Measurements from ENCODE around the gene SGCG. TPM values are rescaled to one million over a fixed set of nuclear protein-coding genes. Genes with fewer than 3 reads are reported as not detected.

Gene SGCG
- polyA plus RNA-seq, 1 donor from 2014 or later: not detected

DNA sequence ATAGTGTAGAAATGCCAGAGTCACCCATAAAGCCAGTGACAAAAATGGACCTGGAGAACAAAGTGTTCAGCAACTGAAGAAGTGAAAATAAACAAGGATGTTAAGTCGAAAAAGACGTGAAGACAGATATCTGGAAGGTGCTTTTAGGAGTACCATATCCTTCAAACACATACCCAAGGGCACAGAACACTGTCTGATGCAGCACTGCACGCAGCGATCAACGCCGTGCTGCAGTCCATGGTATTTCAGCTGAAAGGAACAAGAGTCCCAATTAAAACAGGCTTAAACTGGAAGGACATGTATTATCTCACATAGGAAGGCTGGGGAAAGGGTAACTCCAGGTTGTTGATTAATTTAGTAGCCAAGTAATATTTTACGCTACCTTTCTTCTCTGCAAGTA is 108.2 kb downstream of the SGCG start:
- Histone ChIP-seq H4K20me1 (ENCODE audit: insufficient read depth) (no peaks in the 10 kb centered on the region), H3F3A (ENCODE audit: insufficient read depth, low read length, poor library complexity, severe bottlenecking) (no peaks in the 10 kb centered on the region), H3K9me3 (ENCODE audit: low read length) (no peaks in the 10 kb centered on the region), H3K4me2 (ENCODE audit: low read length) (no peak overlapping the region), H2AFZ (ENCODE audit: low read depth, low read length) (no peak overlapping the region), H3K27me3 (ENCODE audit: insufficient read depth, low read depth, low read length) (no peaks in the 10 kb centered on the region), H3K9ac (ENCODE audit: low read length) (no peak overlapping the region), H3K9me2 (ENCODE audit: insufficient read depth, low read length) (no peaks in the 10 kb centered on the region), H3K4me3 (ENCODE audit: low read length) (no peak overlapping the region), H3K79me2 (replicated peaks; ENCODE audit: insufficient read depth, low read length) (no peaks in the 10 kb centered on the region), H3K27ac (ENCODE audit: low read length) (no peak overlapping the region), H3K36me3 (ENCODE audit: insufficient read depth, low read length) (no peaks in the 10 kb centered on the region)
- TF ChIP-seq SMC3 (conservative IDR thresholded peaks at IDR 0.05; ENCODE audit: poor library complexity): no peak

DNA sequence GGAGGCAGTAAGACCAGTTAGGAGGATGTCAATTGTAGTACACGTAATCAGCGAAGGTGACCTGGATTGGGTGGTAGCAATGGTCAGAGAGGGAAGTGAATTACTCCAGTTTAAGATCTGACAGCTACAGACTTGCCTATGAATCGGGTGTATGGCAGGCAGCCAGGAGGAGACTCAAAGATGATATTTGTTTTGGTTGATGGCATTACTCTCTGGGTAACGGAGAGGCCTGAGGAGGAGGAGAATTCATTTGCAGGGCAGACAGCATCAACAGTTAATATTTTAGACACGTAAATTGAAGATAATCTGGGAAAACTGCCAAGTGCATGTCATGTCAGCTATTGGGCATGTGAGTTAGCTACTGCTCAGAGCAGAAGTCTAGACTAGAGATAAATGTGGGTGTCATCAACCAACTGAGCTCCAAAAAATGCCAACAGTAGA is 109.2 kb downstream of the SGCG start:
- Histone ChIP-seq H3K79me2 (replicated peaks; ENCODE audit: insufficient read depth, low read length) (no peaks in the 10 kb centered on the region), H3F3A (ENCODE audit: insufficient read depth, low read length, poor library complexity, severe bottlenecking) (no peaks in the 10 kb centered on the region), H3K27me3 (ENCODE audit: insufficient read depth, low read depth, low read length) (no peaks in the 10 kb centered on the region), H3K9me3 (ENCODE audit: low read length) (no peaks in the 10 kb centered on the region), H3K4me2 (ENCODE audit: low read length) (no peak overlapping the region), H4K20me1 (ENCODE audit: insufficient read depth) (no peaks in the 10 kb centered on the region), H3K9ac (ENCODE audit: low read length) (no peak overlapping the region), H2AFZ (ENCODE audit: low read depth, low read length) (no peak overlapping the region), H3K36me3 (ENCODE audit: insufficient read depth, low read length) (no peaks in the 10 kb centered on the region), H3K4me3 (ENCODE audit: low read length) (no peak overlapping the region), H3K9me2 (ENCODE audit: insufficient read depth, low read length) (no peaks in the 10 kb centered on the region), H3K27ac (ENCODE audit: low read length) (no peak overlapping the region)
- TF ChIP-seq, protein P1, sequence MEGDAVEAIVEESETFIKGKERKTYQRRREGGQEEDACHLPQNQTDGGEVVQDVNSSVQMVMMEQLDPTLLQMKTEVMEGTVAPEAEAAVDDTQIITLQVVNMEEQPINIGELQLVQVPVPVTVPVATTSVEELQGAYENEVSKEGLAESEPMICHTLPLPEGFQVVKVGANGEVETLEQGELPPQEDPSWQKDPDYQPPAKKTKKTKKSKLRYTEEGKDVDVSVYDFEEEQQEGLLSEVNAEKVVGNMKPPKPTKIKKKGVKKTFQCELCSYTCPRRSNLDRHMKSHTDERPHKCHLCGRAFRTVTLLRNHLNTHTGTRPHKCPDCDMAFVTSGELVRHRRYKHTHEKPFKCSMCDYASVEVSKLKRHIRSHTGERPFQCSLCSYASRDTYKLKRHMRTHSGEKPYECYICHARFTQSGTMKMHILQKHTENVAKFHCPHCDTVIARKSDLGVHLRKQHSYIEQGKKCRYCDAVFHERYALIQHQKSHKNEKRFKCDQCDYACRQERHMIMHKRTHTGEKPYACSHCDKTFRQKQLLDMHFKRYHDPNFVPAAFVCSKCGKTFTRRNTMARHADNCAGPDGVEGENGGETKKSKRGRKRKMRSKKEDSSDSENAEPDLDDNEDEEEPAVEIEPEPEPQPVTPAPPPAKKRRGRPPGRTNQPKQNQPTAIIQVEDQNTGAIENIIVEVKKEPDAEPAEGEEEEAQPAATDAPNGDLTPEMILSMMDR (IDR thresholded peaks at IDR 0.05; ENCODE audit: poor library complexity, severe bottlenecking): no peak
- TF ChIP-seq EP300 (conservative IDR thresholded peaks at IDR 0.05; ENCODE audit: poor library complexity, severe bottlenecking): no peak
- no peak for TF ChIP-seq TAF1 (IDR thresholded peaks at IDR 0.05; ENCODE audit: low read depth)
- no peak for TF ChIP-seq SMC3 (conservative IDR thresholded peaks at IDR 0.05; ENCODE audit: poor library complexity)
- TF ChIP-seq EZH2 (IDR thresholded peaks at IDR 0.05; ENCODE audit: borderline replicate concordance, insufficient read depth, low read length, poor library complexity, severe bottlenecking): no peak
- TF ChIP-seq RAD21 (conservative IDR thresholded peaks at IDR 0.05): no peak
- TF ChIP-seq POLR2AphosphoS5 (IDR thresholded peaks at IDR 0.05): no peak
- no peak for TF ChIP-seq MXI1 (conservative IDR thresholded peaks at IDR 0.05; ENCODE audit: poor library complexity, severe bottlenecking)
- TF ChIP-seq, protein P2, sequence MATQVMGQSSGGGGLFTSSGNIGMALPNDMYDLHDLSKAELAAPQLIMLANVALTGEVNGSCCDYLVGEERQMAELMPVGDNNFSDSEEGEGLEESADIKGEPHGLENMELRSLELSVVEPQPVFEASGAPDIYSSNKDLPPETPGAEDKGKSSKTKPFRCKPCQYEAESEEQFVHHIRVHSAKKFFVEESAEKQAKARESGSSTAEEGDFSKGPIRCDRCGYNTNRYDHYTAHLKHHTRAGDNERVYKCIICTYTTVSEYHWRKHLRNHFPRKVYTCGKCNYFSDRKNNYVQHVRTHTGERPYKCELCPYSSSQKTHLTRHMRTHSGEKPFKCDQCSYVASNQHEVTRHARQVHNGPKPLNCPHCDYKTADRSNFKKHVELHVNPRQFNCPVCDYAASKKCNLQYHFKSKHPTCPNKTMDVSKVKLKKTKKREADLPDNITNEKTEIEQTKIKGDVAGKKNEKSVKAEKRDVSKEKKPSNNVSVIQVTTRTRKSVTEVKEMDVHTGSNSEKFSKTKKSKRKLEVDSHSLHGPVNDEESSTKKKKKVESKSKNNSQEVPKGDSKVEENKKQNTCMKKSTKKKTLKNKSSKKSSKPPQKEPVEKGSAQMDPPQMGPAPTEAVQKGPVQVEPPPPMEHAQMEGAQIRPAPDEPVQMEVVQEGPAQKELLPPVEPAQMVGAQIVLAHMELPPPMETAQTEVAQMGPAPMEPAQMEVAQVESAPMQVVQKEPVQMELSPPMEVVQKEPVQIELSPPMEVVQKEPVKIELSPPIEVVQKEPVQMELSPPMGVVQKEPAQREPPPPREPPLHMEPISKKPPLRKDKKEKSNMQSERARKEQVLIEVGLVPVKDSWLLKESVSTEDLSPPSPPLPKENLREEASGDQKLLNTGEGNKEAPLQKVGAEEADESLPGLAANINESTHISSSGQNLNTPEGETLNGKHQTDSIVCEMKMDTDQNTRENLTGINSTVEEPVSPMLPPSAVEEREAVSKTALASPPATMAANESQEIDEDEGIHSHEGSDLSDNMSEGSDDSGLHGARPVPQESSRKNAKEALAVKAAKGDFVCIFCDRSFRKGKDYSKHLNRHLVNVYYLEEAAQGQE (IDR thresholded peaks at IDR 0.05; ENCODE audit: borderline replicate concordance): no peak

DNA sequence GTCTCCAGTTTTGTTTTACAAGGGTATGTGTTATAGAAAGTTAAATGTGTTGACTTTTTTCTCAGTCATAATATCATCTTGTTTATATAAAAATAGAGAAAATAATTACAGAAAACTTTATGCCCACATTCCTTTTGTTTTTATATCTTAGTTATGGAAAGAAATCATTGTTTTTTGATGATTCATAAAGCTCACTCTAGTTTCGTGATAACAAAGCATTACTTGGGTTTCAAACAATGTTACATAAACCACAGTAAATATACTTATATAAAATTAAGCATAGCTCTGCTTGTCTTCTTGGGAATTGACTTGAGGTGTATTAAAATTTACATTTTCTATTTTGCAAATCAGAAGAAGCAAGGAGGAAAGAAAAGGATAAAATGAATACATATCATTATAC is 111.8 kb downstream of the SGCG start:
- H4K20me1 ChIP-seq (ENCODE audit: insufficient read depth): no peaks in the 10 kb centered on the region
- no peaks in the 10 kb centered on the region for H3K79me2 ChIP-seq (replicated peaks; ENCODE audit: insufficient read depth, low read length)
- H3K9me2 ChIP-seq (ENCODE audit: insufficient read depth, low read length): no peaks in the 10 kb centered on the region
- no peak overlapping the region for H3K27ac ChIP-seq (ENCODE audit: low read length)
- H3K9ac ChIP-seq (ENCODE audit: low read length): no peak overlapping the region
- H3K27me3 ChIP-seq (ENCODE audit: insufficient read depth, low read depth, low read length): no peaks in the 10 kb centered on the region
- no peaks in the 10 kb centered on the region for H3F3A ChIP-seq (ENCODE audit: insufficient read depth, low read length, poor library complexity, severe bottlenecking)
- no peak overlapping the region for H3K4me3 ChIP-seq (ENCODE audit: low read length)
- no peaks in the 10 kb centered on the region for H3K9me3 ChIP-seq (ENCODE audit: low read length)
- no peak overlapping the region for H3K4me2 ChIP-seq (ENCODE audit: low read length)
- no peaks in the 10 kb centered on the region for H3K36me3 ChIP-seq (ENCODE audit: insufficient read depth, low read length)
- H2AFZ ChIP-seq (ENCODE audit: low read depth, low read length): no peak overlapping the region
- TF ChIP-seq, protein P2 (IDR thresholded peaks at IDR 0.05; ENCODE audit: borderline replicate concordance): no peak
- TF ChIP-seq POLR2AphosphoS5 (IDR thresholded peaks at IDR 0.05): no peak
- TF ChIP-seq, protein P1 (IDR thresholded peaks at IDR 0.05; ENCODE audit: poor library complexity, severe bottlenecking): no peak
- TF ChIP-seq MXI1 (conservative IDR thresholded peaks at IDR 0.05; ENCODE audit: poor library complexity, severe bottlenecking): no peak
- no peak for TF ChIP-seq EP300 (conservative IDR thresholded peaks at IDR 0.05; ENCODE audit: poor library complexity, severe bottlenecking)
- no peak for TF ChIP-seq TAF1 (IDR thresholded peaks at IDR 0.05; ENCODE audit: low read depth)
- TF ChIP-seq RAD21 (conservative IDR thresholded peaks at IDR 0.05): no peak
- TF ChIP-seq EZH2 (IDR thresholded peaks at IDR 0.05; ENCODE audit: borderline replicate concordance, insufficient read depth, low read length, poor library complexity, severe bottlenecking): no peak
- TF ChIP-seq SMC3 (conservative IDR thresholded peaks at IDR 0.05; ENCODE audit: poor library complexity): no peak
